ENCODE data around the gene TREM2. TPM values are rescaled to one million over a fixed set of nuclear protein-coding genes. Genes with fewer than 3 reads are reported as not detected.

Gene TREM2
- total and polyA plus RNA-seq, 2 donors (not counting 1 experiment from before 2014, with no cell fraction given) = 0.33 TPM; not detected in 1

DNA sequence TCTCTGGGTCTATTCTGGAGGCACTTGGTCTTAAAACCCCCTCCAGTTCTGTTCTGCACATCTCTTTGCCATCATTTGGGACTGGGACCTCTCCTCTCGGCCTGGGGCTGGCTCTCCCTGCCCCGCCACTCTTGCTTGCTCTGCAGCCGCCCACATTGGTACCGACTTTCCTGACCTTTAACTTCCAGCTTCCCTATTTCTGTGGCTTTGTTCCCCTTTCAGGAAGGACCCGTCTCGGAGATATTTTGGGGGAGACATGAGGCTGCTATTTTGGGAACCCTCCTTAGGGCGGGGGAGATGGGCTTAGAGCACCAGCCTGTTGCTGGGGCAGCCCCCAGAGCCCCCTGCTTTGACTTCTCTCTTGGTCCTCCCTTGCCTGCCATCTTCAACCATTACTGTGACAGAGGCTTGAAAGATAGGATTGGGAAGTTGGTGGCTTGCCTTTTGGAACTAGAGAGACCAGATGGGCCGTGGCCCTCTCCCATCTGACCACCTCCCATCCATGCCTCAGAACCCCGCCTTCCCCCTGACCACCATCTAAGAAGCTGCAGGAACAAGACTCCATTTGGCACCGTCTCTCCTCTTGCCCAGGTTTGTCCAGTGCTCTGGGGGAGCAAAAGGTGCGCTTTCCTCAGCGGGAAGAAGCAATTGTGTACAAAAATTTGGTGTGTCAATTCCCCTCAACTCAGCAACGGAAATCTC is 914 bp downstream of the TREM2 start:
- H3K27ac Mint-ChIP-seq = no peak overlapping the region
- H3K27me3 Mint-ChIP-seq = peaks cover 31% of the 10 kb centered on the region
- no peak overlapping the region for H2AFZ ChIP-seq (ENCODE audit: insufficient read depth, low read depth, low read length, poor library complexity, severe bottlenecking)
- H3K4me3 Mint-ChIP-seq = no peak overlapping the region
- WGBS (ENCODE audit: insufficient coverage) = 32% methylated on average over 6 of the region's 13 CpGs
- no peaks in the 10 kb centered on the region for H3K36me3 ChIP-seq (replicated peaks in 1 of 2; ENCODE audit: control extremely low read depth in 1 of 2, control insufficient read depth in 1 of 2, extremely low read depth in 1 of 2, insufficient read depth in 2 of 2, low read length in 1 of 2)
- intact Hi-C loops (cut with micrococcal nuclease) = no loop called here
- DNase-seq (no peak), ATAC-seq (ENCODE audit: low read depth) (no peak)
- peaks cover 0 to 8% (median 0%) of the 10 kb centered on the region in 3 donors for H3K9me3 ChIP-seq (ENCODE audit: control extremely low read depth in 1 of 3, control insufficient read depth in 2 of 3, insufficient read depth in 1 of 3, low read length in 2 of 3)
- H3K9me3 Mint-ChIP-seq (ENCODE audit: insufficient read depth) = no peaks in the 10 kb centered on the region
- no peaks in the 10 kb centered on the region for H4K20me1 ChIP-seq (ENCODE audit: control insufficient read depth, insufficient read depth, low read length, poor library complexity, severe bottlenecking)
- H3K4me1 Mint-ChIP-seq = peaks cover 8% of the 10 kb centered on the region
- ChIA-PET POLR2A (no interaction called here), CTCF (no interaction called here)
- no peaks in the 10 kb centered on the region for H3K79me2 ChIP-seq (ENCODE audit: control insufficient read depth, insufficient read depth, low read length)
- H3K4me2 ChIP-seq (replicated peaks; ENCODE audit: low read depth, low read length, poor library complexity, severe bottlenecking) = no peak overlapping the region
- H3K9ac ChIP-seq (ENCODE audit: low read length) = no peak overlapping the region
- TF ChIP-seq EZH2 (IDR thresholded peaks at IDR 0.05; ENCODE audit: borderline replicate concordance, insufficient read depth, low read depth, low read length, poor library complexity, severe bottlenecking) = no peak
- TF ChIP-seq, protein P1, sequence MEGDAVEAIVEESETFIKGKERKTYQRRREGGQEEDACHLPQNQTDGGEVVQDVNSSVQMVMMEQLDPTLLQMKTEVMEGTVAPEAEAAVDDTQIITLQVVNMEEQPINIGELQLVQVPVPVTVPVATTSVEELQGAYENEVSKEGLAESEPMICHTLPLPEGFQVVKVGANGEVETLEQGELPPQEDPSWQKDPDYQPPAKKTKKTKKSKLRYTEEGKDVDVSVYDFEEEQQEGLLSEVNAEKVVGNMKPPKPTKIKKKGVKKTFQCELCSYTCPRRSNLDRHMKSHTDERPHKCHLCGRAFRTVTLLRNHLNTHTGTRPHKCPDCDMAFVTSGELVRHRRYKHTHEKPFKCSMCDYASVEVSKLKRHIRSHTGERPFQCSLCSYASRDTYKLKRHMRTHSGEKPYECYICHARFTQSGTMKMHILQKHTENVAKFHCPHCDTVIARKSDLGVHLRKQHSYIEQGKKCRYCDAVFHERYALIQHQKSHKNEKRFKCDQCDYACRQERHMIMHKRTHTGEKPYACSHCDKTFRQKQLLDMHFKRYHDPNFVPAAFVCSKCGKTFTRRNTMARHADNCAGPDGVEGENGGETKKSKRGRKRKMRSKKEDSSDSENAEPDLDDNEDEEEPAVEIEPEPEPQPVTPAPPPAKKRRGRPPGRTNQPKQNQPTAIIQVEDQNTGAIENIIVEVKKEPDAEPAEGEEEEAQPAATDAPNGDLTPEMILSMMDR (IDR thresholded peaks at IDR 0.05) = no peak
- peaks cover 0 to 18% (median 5%) of the 10 kb centered on the region in 4 experiments for H3K27me3 ChIP-seq (replicated peaks in 1 of 4; ENCODE audit: control extremely low read depth in 1 of 4, control insufficient read depth in 3 of 4, insufficient read depth in 4 of 4, low read length in 3 of 4)
- H3K4me3 ChIP-seq (ENCODE audit: control extremely low read depth in 1 of 5, extremely low read depth in 1 of 5, insufficient read depth in 1 of 5, low read depth in 2 of 5, low read length in 4 of 5) = no peak overlapping the region
- H3K27ac ChIP-seq (ENCODE audit: low read length in 2 of 2) = no peak overlapping the region
- peaks cover 2 to 7% of the 10 kb centered on the region in 2 donors for H3K4me1 ChIP-seq (ENCODE audit: control insufficient read depth in 2 of 2, insufficient read depth in 2 of 2, low read length in 2 of 2)

DNA sequence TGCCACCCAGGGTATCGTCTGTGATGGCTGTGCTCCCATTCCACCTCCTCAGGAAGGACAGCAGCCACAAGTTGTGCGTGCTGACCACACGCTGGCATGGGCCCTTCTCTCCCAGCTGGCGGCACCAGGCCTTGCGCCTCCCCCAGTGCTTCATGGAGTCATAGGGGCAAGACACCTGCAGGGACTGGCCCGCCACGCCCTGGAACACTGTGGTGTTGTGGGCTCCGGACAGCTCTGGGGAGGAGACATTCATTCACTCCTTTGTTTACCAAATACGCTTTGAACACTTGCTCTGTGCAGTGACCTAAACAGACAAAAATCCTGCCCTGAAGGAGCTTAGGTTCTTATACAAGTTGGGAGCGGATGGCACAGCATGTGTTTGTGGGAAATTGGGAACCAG is 1.5 kb downstream of the TREM2 start:
- CTCF ChIA-PET = no interaction called here
- Histone ChIP-seq H3K4me1 (ENCODE audit: control insufficient read depth in 2 of 2, insufficient read depth in 2 of 2, low read length in 2 of 2) (peaks cover 2 to 7% of the 10 kb centered on the region in 2 donors), H3K4me2 (replicated peaks; ENCODE audit: low read depth, low read length, poor library complexity, severe bottlenecking) (no peak overlapping the region), H4K20me1 (ENCODE audit: control insufficient read depth, insufficient read depth, low read length, poor library complexity, severe bottlenecking) (no peaks in the 10 kb centered on the region), H3K4me3 (ENCODE audit: control extremely low read depth in 1 of 5, extremely low read depth in 1 of 5, insufficient read depth in 1 of 5, low read depth in 2 of 5, low read length in 4 of 5) (no peak overlapping the region), H3K9me3 (ENCODE audit: control extremely low read depth in 1 of 3, control insufficient read depth in 2 of 3, insufficient read depth in 1 of 3, low read length in 2 of 3) (peaks cover 0 to 8% (median 0%) of the 10 kb centered on the region in 3 donors), H3K27me3 (replicated peaks in 1 of 4; ENCODE audit: control extremely low read depth in 1 of 4, control insufficient read depth in 3 of 4, insufficient read depth in 4 of 4, low read length in 3 of 4) (peaks cover 0 to 18% (median 5%) of the 10 kb centered on the region in 4 experiments), H3K79me2 (ENCODE audit: control insufficient read depth, insufficient read depth, low read length) (no peaks in the 10 kb centered on the region), H3K27ac (ENCODE audit: low read length in 2 of 2) (no peak overlapping the region), H3K36me3 (replicated peaks in 1 of 2; ENCODE audit: control extremely low read depth in 1 of 2, control insufficient read depth in 1 of 2, extremely low read depth in 1 of 2, insufficient read depth in 2 of 2, low read length in 1 of 2) (no peaks in the 10 kb centered on the region), H3K9ac (ENCODE audit: low read length) (no peak overlapping the region), H2AFZ (ENCODE audit: insufficient read depth, low read depth, low read length, poor library complexity, severe bottlenecking) (no peak overlapping the region)
- Mint-ChIP-seq H3K4me3 (no peak overlapping the region), H3K4me1 (peaks cover 8% of the 10 kb centered on the region), H3K27me3 (peaks cover 28% of the 10 kb centered on the region), H3K9me3 (ENCODE audit: insufficient read depth) (no peaks in the 10 kb centered on the region), H3K27ac (no peak overlapping the region)
- DNase-seq = no peak
- POLR2A ChIA-PET = no interaction called here
- intact Hi-C loops (cut with micrococcal nuclease) = no loop called here
- no peak for TF ChIP-seq EZH2 (IDR thresholded peaks at IDR 0.05; ENCODE audit: borderline replicate concordance, insufficient read depth, low read depth, low read length, poor library complexity, severe bottlenecking)
- TF ChIP-seq, protein P1 (IDR thresholded peaks at IDR 0.05) = no peak
- no peak for ATAC-seq (ENCODE audit: low read depth)
- WGBS (ENCODE audit: insufficient coverage) = 93% methylated on average over 8 of the region's 10 CpGs

Measured in B cell (primary cell).